ENCODE measurements around the gene MRPL39. TPM values are rescaled to one million over a fixed set of nuclear protein-coding genes. Genes with fewer than 3 reads are reported as not detected.
A peak's percentile ranks its signal among the peaks of the same experiment; 100 is the strongest.

The MRPL39 gene
- total and polyA plus RNA-seq, 2 donors (not counting 1 experiment from before 2014, with no cell fraction given): 10.1 to 19.7 TPM

- H3K27me3 Mint-ChIP-seq: no peaks in the 10 kb centered on the region
- no peaks in the 10 kb centered on the region for H3K27me3 ChIP-seq (replicated peaks in 1 of 4; ENCODE audit: control extremely low read depth in 1 of 4, control insufficient read depth in 3 of 4, insufficient read depth in 4 of 4, low read length in 3 of 4)
- no peak overlapping the region for H3K27ac ChIP-seq (ENCODE audit: low read length in 2 of 2)
- no peaks in the 10 kb centered on the region for H3K9me3 ChIP-seq (ENCODE audit: control extremely low read depth in 1 of 3, control insufficient read depth in 2 of 3, insufficient read depth in 1 of 3, low read length in 2 of 3)
- no peak overlapping the region for H3K4me3 Mint-ChIP-seq
- intact Hi-C loops (cut with micrococcal nuclease): no loop called here
- H3K4me1 Mint-ChIP-seq: peaks cover 26% of the 10 kb centered on the region
- no peaks in the 10 kb centered on the region for H3K79me2 ChIP-seq (ENCODE audit: control insufficient read depth, insufficient read depth, low read length)
- ChIA-PET CTCF (no interaction called here), POLR2A (no interaction called here)
- no peaks in the 10 kb centered on the region for H3K9me3 Mint-ChIP-seq (ENCODE audit: insufficient read depth)
- H3K27ac Mint-ChIP-seq: no peak overlapping the region
- no peaks in the 10 kb centered on the region for H3K36me3 ChIP-seq (replicated peaks in 1 of 2; ENCODE audit: control extremely low read depth in 1 of 2, control insufficient read depth in 1 of 2, extremely low read depth in 1 of 2, insufficient read depth in 2 of 2, low read length in 1 of 2)
- H3K4me3 ChIP-seq (ENCODE audit: control extremely low read depth in 1 of 5, extremely low read depth in 1 of 5, insufficient read depth in 1 of 5, low read depth in 2 of 5, low read length in 4 of 5): no peak overlapping the region
- TF ChIP-seq CTCF (IDR thresholded peaks at IDR 0.05): no peak
- no peak for TF ChIP-seq EZH2 (IDR thresholded peaks at IDR 0.05; ENCODE audit: borderline replicate concordance, insufficient read depth, low read depth, low read length, poor library complexity, severe bottlenecking)
- no peak overlapping the region for H3K9ac ChIP-seq (ENCODE audit: low read length)
- no CpG with 5 or more reads among the region's 1 CpG for WGBS (ENCODE audit: insufficient coverage)
- H2AFZ ChIP-seq (ENCODE audit: insufficient read depth, low read depth, low read length, poor library complexity, severe bottlenecking): peak overlapping the region; percentile 4
- H4K20me1 ChIP-seq (ENCODE audit: control insufficient read depth, insufficient read depth, low read length, poor library complexity, severe bottlenecking): no peaks in the 10 kb centered on the region
- no peak for ATAC-seq (ENCODE audit: low read depth)
- no peak for DNase-seq
- H3K4me2 ChIP-seq (replicated peaks; ENCODE audit: low read depth, low read length, poor library complexity, severe bottlenecking): peak overlapping the region; percentile 1
- peaks cover 11 to 17% of the 10 kb centered on the region in 2 donors for H3K4me1 ChIP-seq (ENCODE audit: control insufficient read depth in 2 of 2, insufficient read depth in 2 of 2, low read length in 2 of 2)
Measured at GRCh38 chr21:25646474-25646873, 39.2 kb upstream of the MRPL39 start.

GRCh38 chr21:25643486-25643885 is 36.2 kb upstream of the MRPL39 start:
- Histone ChIP-seq H3K9ac (ENCODE audit: low read length) (no peak overlapping the region), H3K79me2 (ENCODE audit: control insufficient read depth, insufficient read depth, low read length) (no peaks in the 10 kb centered on the region), H3K4me1 (ENCODE audit: control insufficient read depth in 2 of 2, insufficient read depth in 2 of 2, low read length in 2 of 2) (peaks cover 20 to 26% of the 10 kb centered on the region in 2 donors), H3K27me3 (replicated peaks in 1 of 4; ENCODE audit: control extremely low read depth in 1 of 4, control insufficient read depth in 3 of 4, insufficient read depth in 4 of 4, low read length in 3 of 4) (no peaks in the 10 kb centered on the region), H4K20me1 (ENCODE audit: control insufficient read depth, insufficient read depth, low read length, poor library complexity, severe bottlenecking) (no peaks in the 10 kb centered on the region), H3K4me2 (replicated peaks; ENCODE audit: low read depth, low read length, poor library complexity, severe bottlenecking) (no peak overlapping the region), H3K27ac (ENCODE audit: low read length in 2 of 2) (no peak overlapping the region), H2AFZ (ENCODE audit: insufficient read depth, low read depth, low read length, poor library complexity, severe bottlenecking) (no peak overlapping the region), H3K36me3 (replicated peaks in 1 of 2; ENCODE audit: control extremely low read depth in 1 of 2, control insufficient read depth in 1 of 2, extremely low read depth in 1 of 2, insufficient read depth in 2 of 2, low read length in 1 of 2) (no peaks in the 10 kb centered on the region), H3K4me3 (ENCODE audit: control extremely low read depth in 1 of 5, extremely low read depth in 1 of 5, insufficient read depth in 1 of 5, low read depth in 2 of 5, low read length in 4 of 5) (no peak overlapping the region), H3K9me3 (ENCODE audit: control extremely low read depth in 1 of 3, control insufficient read depth in 2 of 3, insufficient read depth in 1 of 3, low read length in 2 of 3) (no peaks in the 10 kb centered on the region)
- H3K27me3 Mint-ChIP-seq: no peaks in the 10 kb centered on the region
- H3K27ac Mint-ChIP-seq: no peak overlapping the region
- ChIA-PET POLR2A (no interaction called here), CTCF (interaction anchor here (1.0 to 1.4 kb wide), 2 partner anchors 9 to 35 kb away, joined by 4 to 7 read pairs; no protein-coding TSS in a partner anchor)
- intact Hi-C loops (cut with micrococcal nuclease): no loop called here
- no peak for TF ChIP-seq CTCF (IDR thresholded peaks at IDR 0.05)
- TF ChIP-seq EZH2 (IDR thresholded peaks at IDR 0.05; ENCODE audit: borderline replicate concordance, insufficient read depth, low read depth, low read length, poor library complexity, severe bottlenecking): no peak
- DNase-seq: no peak
- no peaks in the 10 kb centered on the region for H3K9me3 Mint-ChIP-seq (ENCODE audit: insufficient read depth)
- no CpG with 5 or more reads among the region's 4 CpGs for WGBS (ENCODE audit: insufficient coverage)
- no peak overlapping the region for H3K4me3 Mint-ChIP-seq
- peaks cover 33% of the 10 kb centered on the region for H3K4me1 Mint-ChIP-seq
- no peak for ATAC-seq (ENCODE audit: low read depth)

All from B cell (primary cell).